ENCODE data around the gene LRRC23.
"Not testable (repeated sequence)": the region's sequence is repeated elsewhere in the genome, so short reads cannot be mapped to it uniquely, and the experiment has no call there.

The LRRC23 gene

GRCh38 chr12:6903722-6904121 is 900 bp upstream of the LRRC23 start:
- no peak for DNase-seq

- DNase-seq, result no peak
Observed at GRCh38 chr12:6905414-6906040, 905 bp downstream of the LRRC23 start.

- not testable (repeated sequence) for DNase-seq
Observed at GRCh38 chr12:6908141-6908540, 3.5 kb downstream of the LRRC23 start.

GRCh38 chr12:6909421-6910145 is 5.0 kb downstream of the LRRC23 start:
- no peak for DNase-seq

- DNase-seq, result no peak
Observed at GRCh38 chr12:6912164-6912935, 7.7 kb downstream of the LRRC23 start.

- DNase-seq, result peak; percentile 71
Observed at GRCh38 chr12:6914246-6914946, 9.8 kb downstream of the LRRC23 start, which contains the start of gene ENO2. ENO2 (plus strand) TSS chr12:6914580; CDS start chr12:6915833, 1,253 bp downstream.

- DNase-seq, result no peak
Observed at GRCh38 chr12:6914947-6915788, 10.5 kb downstream of the LRRC23 start.

GRCh38 chr12:6915789-6916285 is 11.2 kb downstream of the LRRC23 start:
- no peak for DNase-seq

GRCh38 chr12:6916426-6917200 is 12.0 kb downstream of the LRRC23 start:
- DNase-seq, result no peak

GRCh38 chr12:6917491-6918231 is 13.0 kb downstream of the LRRC23 start:
- DNase-seq, result peak; percentile 53

- no peak for DNase-seq
Observed at GRCh38 chr12:6919588-6919987, 15.0 kb downstream of the LRRC23 start.

- DNase-seq, result no peak
Observed at GRCh38 chr12:6921539-6921938, 16.9 kb downstream of the LRRC23 start.

- no peak for DNase-seq
Observed at GRCh38 chr12:6921996-6922946, 17.6 kb downstream of the LRRC23 start.

- DNase-seq, result no peak
Observed at GRCh38 chr12:6923003-6923732, 18.5 kb downstream of the LRRC23 start.

GRCh38 chr12:6923851-6924250 is 19.2 kb downstream of the LRRC23 start:
- no peak for DNase-seq

GRCh38 chr12:6925239-6925539 is 20.6 kb downstream of the LRRC23 start:
- no peak for DNase-seq

- peak; percentile 91 for DNase-seq
Observed at GRCh38 chr12:6925540-6926279, 21.1 kb downstream of the LRRC23 start.

All from fibroblast of skin of right quadriceps (primary cell).